Activated T-cell treated with anti-CD3 and anti-CD28 coated beads, Interleukin-2, amount 50 U/mL, for 1 hour (primary cell): Measurements from ENCODE around the gene VTI1A.

Source experiments
- DNase-seq: peaks from one replicate; pipeline ENCODE4 v3.0.0-alpha.2; 2020

Gene VTI1A

GRCh38 chr10:112816033-112816430, 369.0 kb downstream of the VTI1A start:
- no peak for DNase-seq

DNA sequence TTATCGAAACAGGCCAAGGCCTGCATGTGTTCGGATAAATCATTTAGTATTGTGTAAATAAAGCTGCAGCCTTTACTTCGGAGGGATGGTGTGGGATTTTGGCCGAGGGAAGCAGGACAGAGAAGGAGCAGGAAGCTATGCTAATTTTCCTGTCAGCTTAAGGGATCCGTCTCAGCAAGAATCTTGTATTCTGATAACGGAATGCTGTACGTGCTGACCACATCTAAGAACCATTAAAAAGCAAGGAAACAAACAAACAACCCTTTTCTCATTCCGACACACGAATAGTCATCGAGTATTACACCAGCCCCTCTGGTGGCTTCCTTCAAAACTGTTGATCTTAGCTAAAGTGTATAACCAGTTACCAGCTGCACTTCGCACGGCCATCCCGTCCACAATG, 369.9 kb downstream of the VTI1A start:
- DNase-seq: no peak

DNA sequence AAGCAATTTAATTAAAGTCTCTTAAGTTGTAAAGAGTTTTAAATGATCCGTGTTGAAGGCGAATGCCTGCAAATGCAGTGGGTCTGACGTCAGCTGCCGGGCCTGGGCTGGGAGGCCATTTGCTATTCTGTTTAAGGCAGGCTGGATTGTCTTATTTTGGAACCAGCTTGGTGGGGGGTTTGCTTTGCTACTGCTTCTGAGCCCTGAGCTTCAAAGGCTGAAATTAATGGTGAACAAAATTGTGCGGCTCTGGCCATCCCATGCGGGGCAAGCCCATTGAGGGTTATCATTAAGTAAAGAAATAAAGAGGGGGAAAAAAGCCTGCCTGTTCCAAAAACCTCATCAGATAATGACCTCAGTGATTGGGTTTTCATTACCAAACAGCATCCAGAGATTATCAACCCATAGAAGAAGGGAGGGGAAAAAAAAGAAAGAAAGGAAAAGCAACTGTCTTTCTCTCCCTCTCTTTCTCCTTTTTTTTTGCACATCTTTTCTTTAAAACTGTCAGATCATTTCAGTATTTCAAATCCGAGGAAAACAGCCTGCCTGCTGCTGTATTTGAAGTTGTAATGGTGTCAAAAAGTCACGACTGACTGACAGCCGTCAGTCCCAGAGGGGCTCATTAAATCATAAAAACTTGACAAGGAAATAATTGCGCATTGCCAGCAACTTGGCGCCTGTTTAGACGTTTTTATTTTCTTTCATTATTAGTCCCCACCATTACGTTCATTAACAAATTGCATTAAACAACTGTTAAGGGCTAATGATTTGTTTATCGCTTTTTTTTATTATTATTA, 371.2 kb downstream of the VTI1A start:
- no peak for DNase-seq

- DNase-seq: no peak
Observed at GRCh38 chr10:112819231-112819630, 372.2 kb downstream of the VTI1A start.

DNA sequence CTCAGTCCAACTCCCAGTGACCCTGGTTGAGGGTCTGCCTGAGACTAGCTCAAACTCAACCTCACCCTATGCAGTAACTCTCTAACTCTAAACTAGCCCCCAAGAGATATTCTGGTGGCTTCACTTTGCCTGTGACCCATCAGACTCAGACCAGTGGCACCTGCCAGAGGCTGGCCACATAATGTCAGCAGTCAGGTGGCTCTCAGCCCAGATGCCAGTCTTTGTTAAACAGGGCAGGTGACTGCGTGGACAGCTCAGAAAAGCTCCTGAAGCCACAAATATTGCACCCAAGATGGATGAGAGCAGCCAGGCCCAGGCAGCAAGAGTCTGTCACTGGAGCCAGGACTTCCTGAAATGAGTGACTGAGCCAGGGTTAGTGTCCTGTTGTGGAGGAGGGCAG, 373.3 kb downstream of the VTI1A start:
- DNase-seq: no peak

DNA sequence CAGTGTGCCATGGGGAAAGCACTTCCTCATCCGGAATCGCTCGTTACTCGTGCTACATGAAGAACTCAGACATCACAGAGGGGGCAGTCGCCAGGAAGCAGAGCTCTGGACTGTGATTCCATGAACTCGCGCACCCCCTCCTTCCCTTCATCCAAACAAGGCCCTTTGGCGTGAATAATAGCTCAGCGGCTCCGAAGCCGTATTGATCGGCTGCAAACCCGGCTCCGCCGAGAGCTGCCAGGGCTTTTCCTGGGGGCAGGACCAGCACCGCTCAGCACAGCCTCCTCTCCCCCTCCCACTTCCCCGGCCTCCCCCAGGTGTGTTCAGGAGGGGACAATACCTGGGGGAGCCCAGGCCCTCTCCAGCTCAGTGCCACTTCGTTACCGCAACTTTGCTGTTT, 374.0 kb downstream of the VTI1A start:
- no peak for DNase-seq

DNA sequence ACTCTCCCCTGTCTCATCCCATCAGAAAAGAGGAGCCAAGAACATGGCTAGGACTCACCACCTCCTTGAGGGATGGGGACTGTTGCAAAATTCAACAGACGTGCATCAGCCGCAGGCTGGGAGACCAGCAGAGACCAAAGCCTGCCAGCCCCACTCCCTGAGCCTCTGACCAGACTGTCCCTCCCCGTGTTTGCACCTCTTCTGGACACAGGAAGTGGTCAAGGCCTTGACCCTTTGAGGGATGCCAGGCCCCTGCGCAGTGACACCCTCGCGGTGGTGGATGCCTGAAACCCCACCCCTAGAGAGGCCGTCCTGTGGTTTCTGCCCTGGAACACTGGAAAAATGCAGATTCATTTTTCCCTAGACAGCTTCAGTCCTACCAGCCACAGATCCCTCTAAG, 374.6 kb downstream of the VTI1A start:
- DNase-seq: no peak

DNA sequence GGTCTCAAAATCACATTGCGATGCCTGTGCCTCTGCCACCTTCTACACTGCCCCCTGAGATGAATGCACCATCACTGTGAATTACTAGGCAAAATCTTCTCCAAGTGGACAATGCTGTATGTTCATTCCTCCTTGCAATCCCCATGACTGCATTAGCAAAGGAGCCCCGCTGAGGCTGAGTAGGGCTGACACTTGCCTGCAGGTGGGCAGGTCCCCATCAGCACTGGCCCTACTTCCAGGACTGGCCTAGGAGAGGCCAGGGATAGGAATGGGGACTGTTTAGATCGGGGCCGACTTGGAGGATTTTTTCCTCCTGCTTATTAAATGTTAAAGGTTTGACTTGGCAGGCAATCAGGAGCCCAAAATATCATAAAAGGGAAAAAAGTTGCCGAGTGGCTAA, 376.0 kb downstream of the VTI1A start:
- DNase-seq: no peak

DNA sequence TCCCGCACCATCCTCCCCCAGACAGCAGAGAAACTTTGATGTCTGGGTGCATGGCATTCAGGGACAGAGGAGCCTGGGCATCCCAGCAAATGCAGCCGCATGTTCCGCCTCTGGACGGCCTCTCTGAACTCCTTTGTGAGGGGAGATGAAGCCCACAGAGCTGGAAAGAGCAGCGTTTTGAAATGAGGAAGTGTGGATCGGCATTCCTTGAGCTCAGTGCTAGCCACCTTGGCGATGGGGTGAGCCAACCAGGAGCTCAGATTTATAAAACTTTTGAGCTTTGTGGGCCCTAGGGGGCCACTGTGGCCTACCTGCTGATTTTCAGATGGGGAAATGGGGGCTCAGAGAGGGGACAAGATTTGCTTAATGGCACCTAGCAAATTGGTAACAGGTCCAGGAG, 376.6 kb downstream of the VTI1A start:
- no peak for DNase-seq

- no peak for DNase-seq
Observed at GRCh38 chr10:112826018-112826697, 379.1 kb downstream of the VTI1A start.

DNA sequence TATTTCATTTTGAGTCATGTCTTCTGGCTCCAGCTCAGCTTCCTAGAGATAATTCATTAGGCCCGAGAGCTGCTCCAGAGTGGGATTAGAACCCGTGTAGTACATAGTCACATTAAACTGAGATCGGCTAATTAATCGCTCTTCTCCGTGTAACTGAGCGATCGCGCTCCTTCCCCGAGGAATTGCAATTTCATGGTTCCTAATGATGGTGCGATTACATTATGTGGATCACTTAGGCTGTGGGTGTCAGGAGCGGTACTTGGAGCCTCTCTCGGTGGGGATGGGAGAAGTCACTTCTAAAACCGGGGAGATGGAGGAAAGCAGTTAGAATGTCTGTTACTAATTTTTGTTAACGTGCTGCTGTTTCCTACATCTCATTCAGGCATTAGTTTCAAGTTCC, 380.1 kb downstream of the VTI1A start:
- DNase-seq: no peak

DNA sequence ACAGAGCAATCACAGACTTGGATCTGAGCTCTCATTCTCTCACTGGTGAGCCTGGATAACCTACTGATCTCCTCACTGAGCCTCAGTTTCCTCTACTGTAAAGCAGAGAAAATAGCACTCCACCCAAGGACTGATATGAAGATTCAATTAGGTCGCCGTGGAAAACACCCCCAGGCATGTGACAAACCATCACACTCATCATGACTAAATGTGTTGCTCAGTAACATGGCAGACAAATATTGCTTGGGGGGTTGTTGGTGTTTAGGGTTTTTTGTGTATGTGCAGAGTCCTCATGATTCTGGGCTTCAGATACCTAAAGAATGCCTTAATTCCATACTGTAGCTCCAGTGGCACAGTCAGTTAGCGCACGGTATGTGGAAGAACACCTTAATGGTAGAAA, 380.9 kb downstream of the VTI1A start:
- DNase-seq: no peak

DNA sequence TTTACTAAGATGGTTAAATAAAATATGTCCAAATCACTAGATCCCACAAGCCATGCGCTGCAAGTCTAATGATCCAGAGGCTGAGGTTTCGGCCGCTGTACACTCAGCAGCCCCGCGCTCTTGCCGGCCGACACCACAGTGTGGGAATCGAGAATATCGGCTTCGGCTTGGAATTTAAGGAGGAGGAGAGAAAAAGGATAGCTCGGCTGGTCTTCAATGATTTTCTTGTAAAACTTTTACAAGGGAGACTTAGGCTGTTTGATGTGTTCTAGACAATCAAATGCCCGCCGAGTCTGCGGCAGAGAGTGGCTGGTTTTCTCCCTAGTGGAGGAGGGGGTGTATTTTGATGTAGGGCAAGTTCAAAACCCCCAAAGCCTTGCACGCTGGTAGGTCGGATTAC, 384.8 kb downstream of the VTI1A start:
- no peak for DNase-seq

DNA sequence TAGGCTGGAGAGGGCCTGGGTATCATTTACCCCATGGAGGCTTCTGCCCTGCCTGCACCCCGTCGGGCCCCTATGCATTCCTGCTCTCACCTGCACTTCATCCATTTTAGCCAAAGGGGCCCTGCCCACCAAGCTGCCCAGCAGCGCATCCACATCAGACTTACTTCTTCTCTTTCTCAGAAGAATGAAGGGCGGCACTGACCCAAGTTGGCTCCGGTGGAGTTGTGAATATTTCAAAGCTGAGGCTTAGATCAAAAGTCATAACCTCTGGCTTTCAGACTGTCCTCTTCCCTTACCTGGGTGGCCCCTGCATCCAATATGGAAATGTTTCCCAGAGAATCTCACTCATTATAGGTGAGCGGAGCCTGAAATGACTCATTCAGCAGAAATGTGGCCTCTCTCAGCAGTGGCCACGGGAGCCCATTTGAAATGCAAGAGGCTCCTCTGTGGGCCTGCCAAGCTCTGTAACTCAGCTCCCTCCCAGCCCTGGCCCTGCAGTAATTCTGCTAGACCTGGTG, 385.4 kb downstream of the VTI1A start:
- no peak for DNase-seq

GRCh38 chr10:112832959-112833358, 385.9 kb downstream of the VTI1A start:
- DNase-seq: no peak

GRCh38 chr10:112834751-112835181, 387.8 kb downstream of the VTI1A start:
- DNase-seq: no peak

DNA sequence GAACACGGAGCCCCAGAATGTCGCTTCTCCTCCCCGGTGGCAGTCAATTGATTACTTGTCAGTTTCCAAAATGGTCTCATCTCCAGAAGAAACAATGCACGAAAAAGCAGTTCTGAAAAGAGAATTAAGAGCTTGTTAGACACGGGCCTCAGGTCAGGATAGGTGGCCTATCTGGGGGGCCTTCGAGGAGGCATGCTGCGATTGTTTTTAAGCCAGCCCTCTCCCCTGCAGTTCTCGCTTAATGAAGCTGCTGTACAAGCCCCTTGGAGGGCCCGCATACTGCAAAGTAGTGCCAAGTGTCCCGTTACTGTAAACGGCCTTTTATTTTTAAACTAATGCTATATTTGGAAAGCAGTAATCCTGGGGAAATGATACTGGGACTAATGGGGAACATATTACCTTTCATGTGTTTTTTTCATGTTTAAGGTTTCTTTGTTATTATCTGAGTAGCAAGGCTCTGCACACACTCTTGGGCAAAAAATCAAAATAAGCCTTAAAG, 388.3 kb downstream of the VTI1A start:
- no peak for DNase-seq

DNA sequence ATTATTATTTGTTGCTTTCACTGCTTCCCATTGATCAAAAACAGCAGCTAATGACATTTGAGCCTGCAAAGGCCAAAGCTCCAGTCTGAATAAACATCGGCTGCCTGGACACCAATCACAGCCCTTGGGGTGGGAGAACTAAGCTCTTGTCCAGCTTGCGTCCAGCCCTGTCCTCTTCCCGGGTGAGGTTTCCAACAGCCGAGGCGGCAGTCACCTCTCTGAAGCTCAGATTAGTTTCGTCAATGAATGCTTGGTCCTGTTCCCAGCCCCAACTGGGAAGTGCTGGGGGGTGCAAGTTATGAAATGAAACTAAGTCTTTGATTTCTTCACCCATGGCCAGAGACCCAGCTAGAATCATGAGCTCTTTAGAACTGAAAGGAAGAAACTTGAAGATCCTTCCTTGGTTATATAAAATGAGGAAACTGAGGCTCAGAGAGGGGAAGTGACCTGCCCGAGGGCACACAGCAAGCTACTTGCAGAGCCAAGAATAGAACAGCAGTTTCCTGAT, 389.0 kb downstream of the VTI1A start:
- DNase-seq: no peak

GRCh38 chr10:112838784-112839481, 391.9 kb downstream of the VTI1A start:
- DNase-seq: no peak

- no peak for DNase-seq
Observed at GRCh38 chr10:112839928-112840654, 393.1 kb downstream of the VTI1A start.

DNA sequence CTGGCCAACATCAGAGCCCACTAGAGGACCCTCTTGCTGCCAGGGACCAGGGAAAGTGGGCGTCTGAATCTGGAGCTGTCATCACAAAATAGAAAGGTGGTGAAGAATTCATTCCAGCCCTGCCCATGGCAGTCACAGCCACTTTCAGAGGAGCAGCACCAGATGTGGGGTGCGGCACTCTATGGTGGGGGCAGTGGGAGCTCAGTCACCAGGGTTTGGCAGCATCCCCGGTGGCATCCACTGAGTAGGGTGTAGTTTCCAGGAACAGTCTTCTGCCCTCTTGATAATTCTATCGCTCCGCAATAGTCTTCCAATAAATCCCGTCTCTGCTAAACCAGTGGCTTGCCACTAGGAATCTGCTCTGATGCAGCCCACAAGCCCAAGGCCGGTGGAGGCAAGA, 394.5 kb downstream of the VTI1A start:
- no peak for DNase-seq

DNA sequence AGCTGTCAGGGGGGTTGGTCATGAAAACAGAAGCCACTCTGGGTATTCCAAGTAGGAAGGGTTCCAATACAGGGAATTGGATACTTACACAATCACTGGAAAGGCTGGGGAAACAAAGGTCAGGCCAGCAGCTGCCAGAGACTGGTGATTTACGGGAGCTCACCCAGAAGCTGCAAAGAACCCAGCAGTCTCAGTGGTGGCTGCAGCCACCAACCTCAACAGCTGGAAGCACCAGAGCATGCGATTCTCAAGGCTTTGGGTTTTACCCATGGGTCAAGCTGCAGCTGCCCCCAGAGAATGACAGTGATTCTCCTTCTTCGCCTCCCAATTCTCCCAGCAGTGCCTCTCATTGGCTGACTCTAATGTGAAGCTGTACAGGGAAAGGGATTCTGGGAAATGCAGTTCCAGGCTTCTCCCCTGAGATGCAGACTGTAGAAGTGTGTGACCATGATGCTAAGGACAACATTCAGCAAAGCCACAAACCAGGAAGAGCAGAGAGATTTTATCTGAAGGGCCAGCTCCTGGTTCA, 395.9 kb downstream of the VTI1A start:
- no peak for DNase-seq
